ENCODE measurements around the gene CTAG1B. TPM values are rescaled to one million over a fixed set of nuclear protein-coding genes. Genes with fewer than 3 reads are reported as not detected.
"Not testable (repeated sequence)": the region's sequence is repeated elsewhere in the genome, so short reads cannot be mapped to it uniquely, and the experiment has no call there.

Gene CTAG1B
- total RNA-seq, 1 experiment from 2014 or later = not detected

GRCh38 chrX:154594491-154594890 lies 24.6 kb downstream of the CTAG1B start:
- ChIA-PET CTCF (no interaction called here), POLR2A (ENCODE audit: low non-redundant PET) (no interaction called here)
- no peak for DNase-seq (ENCODE audit: low spot score)
- intact Hi-C loops (cut with micrococcal nuclease; ENCODE audit: unreplicated experiment) = no loop called here
- Histone ChIP-seq H3K4me1 (ENCODE audit: insufficient read depth, low read length, poor library complexity, severe bottlenecking) (peaks cover 8% of the 10 kb centered on the region), H3K9me3 (ENCODE audit: low read depth, low read length, poor library complexity, severe bottlenecking) (no peaks in the 10 kb centered on the region), H3K27me3 (replicated peaks; ENCODE audit: insufficient read depth, low read depth, low read length, poor library complexity) (no peaks in the 10 kb centered on the region), H3K27ac (ENCODE audit: low read depth, low read length, poor library complexity, severe bottlenecking) (no peak overlapping the region), H3K4me3 (ENCODE audit: low read depth, low read length, poor library complexity, severe bottlenecking) (no peak overlapping the region), H3K36me3 (ENCODE audit: insufficient read depth, low read length, poor library complexity, severe bottlenecking) (no peaks in the 10 kb centered on the region)
- BruUV-seq (replicated peaks) = no TSS peak
- TF ChIP-seq EZH2 (IDR thresholded peaks at IDR 0.05; ENCODE audit: borderline replicate concordance, low read depth, low read length, poor library complexity, severe bottlenecking) = no peak
- TF ChIP-seq CTCF (conservative IDR thresholded peaks at IDR 0.05; ENCODE audit: low read depth, low read length) = no peak

- no peak for TF ChIP-seq EZH2 (IDR thresholded peaks at IDR 0.05; ENCODE audit: borderline replicate concordance, low read depth, low read length, poor library complexity, severe bottlenecking)
- no peak for TF ChIP-seq CTCF (conservative IDR thresholded peaks at IDR 0.05; ENCODE audit: low read depth, low read length)
- BruUV-seq (replicated peaks) = no TSS peak
- intact Hi-C loops (cut with micrococcal nuclease; ENCODE audit: unreplicated experiment) = no loop called here
- Histone ChIP-seq H3K4me1 (ENCODE audit: insufficient read depth, low read length, poor library complexity, severe bottlenecking) (peaks cover 8% of the 10 kb centered on the region), H3K36me3 (ENCODE audit: insufficient read depth, low read length, poor library complexity, severe bottlenecking) (no peaks in the 10 kb centered on the region), H3K27ac (ENCODE audit: low read depth, low read length, poor library complexity, severe bottlenecking) (no peak overlapping the region), H3K27me3 (replicated peaks; ENCODE audit: insufficient read depth, low read depth, low read length, poor library complexity) (no peaks in the 10 kb centered on the region), H3K9me3 (ENCODE audit: low read depth, low read length, poor library complexity, severe bottlenecking) (no peaks in the 10 kb centered on the region), H3K4me3 (ENCODE audit: low read depth, low read length, poor library complexity, severe bottlenecking) (no peak overlapping the region)
- POLR2A ChIA-PET (ENCODE audit: low non-redundant PET) = no interaction called here
- CTCF ChIA-PET = no interaction called here
- no peak for DNase-seq (ENCODE audit: low spot score)
Observed at GRCh38 chrX:154593201-154593600, 25.9 kb downstream of the CTAG1B start.

GRCh38 chrX:154592505-154592904 lies 26.6 kb downstream of the CTAG1B start:
- H3K36me3 ChIP-seq (ENCODE audit: insufficient read depth, low read length, poor library complexity, severe bottlenecking) = no peaks in the 10 kb centered on the region
- no peak for DNase-seq (ENCODE audit: low spot score)
- intact Hi-C loops (cut with micrococcal nuclease; ENCODE audit: unreplicated experiment) = no loop called here
- no peak overlapping the region for H3K27ac ChIP-seq (ENCODE audit: low read depth, low read length, poor library complexity, severe bottlenecking)
- ChIA-PET CTCF (no interaction called here), POLR2A (ENCODE audit: low non-redundant PET) (no interaction called here)
- no peak overlapping the region for H3K4me3 ChIP-seq (ENCODE audit: low read depth, low read length, poor library complexity, severe bottlenecking)
- no peaks in the 10 kb centered on the region for H3K9me3 ChIP-seq (ENCODE audit: low read depth, low read length, poor library complexity, severe bottlenecking)
- BruUV-seq (replicated peaks) = no TSS peak
- H3K27me3 ChIP-seq (replicated peaks; ENCODE audit: insufficient read depth, low read depth, low read length, poor library complexity) = no peaks in the 10 kb centered on the region
- peaks cover 8% of the 10 kb centered on the region for H3K4me1 ChIP-seq (ENCODE audit: insufficient read depth, low read length, poor library complexity, severe bottlenecking)
- TF ChIP-seq CTCF (conservative IDR thresholded peaks at IDR 0.05; ENCODE audit: low read depth, low read length) = no peak
- no peak for TF ChIP-seq EZH2 (IDR thresholded peaks at IDR 0.05; ENCODE audit: borderline replicate concordance, low read depth, low read length, poor library complexity, severe bottlenecking)

- BruUV-seq (replicated peaks); DNase-seq (ENCODE audit: low spot score); H3K4me1 ChIP-seq (ENCODE audit: insufficient read depth, low read length, poor library complexity, severe bottlenecking); H3K4me3 ChIP-seq (ENCODE audit: low read depth, low read length, poor library complexity, severe bottlenecking); H3K27ac ChIP-seq (ENCODE audit: low read depth, low read length, poor library complexity, severe bottlenecking); H3K36me3 ChIP-seq (ENCODE audit: insufficient read depth, low read length, poor library complexity, severe bottlenecking); H3K9me3 ChIP-seq (ENCODE audit: low read depth, low read length, poor library complexity, severe bottlenecking); H3K27me3 ChIP-seq (replicated peaks; ENCODE audit: insufficient read depth, low read depth, low read length, poor library complexity); CTCF ChIA-PET; POLR2A ChIA-PET (ENCODE audit: low non-redundant PET); intact Hi-C loops (cut with micrococcal nuclease; ENCODE audit: unreplicated experiment): not testable (repeated sequence)
Observed at GRCh38 chrX:154590415-154590814, 28.7 kb downstream of the CTAG1B start.

DNA sequence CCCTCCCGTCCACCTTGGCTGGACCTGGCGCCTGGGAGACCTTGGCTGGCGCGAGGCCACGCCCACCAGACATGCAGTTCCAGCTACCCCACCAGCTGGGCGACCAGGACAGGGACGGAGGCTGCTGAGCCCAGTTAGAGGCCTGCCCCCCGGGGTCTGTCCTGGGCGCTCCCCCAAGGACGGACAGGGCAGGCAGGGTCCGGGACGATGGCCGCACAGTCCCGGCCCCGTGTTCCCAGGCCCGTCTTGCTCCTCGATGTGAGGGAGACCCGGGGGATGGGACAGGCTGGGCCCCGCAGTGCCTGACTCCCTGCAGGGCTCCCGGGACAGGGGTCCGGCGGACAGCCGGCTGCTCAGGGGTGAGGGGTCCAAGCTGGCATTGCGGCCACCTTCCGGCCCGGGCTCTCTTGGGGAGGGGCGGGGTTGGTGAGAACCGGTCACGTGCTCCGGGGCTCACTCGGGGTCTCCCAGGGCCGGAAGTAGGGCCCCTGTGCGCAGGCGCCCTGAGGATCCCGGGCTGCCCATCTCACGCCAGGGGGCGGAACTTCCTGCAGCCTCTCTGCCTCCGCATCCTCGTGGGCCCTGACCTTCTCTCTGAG lies 34.4 kb downstream of the CTAG1B start, which contains the start of gene CTAG1A:
TSS of gene CTAG1A (plus strand) at position 549 of the 599 bp plus-strand sequence. CDS start 74 bp downstream, outside the sequence.
- CTCF ChIA-PET; H3K9me3 ChIP-seq (ENCODE audit: low read depth, low read length, poor library complexity, severe bottlenecking); H3K4me1 ChIP-seq (ENCODE audit: insufficient read depth, low read length, poor library complexity, severe bottlenecking); intact Hi-C loops (cut with micrococcal nuclease; ENCODE audit: unreplicated experiment); H3K27me3 ChIP-seq (replicated peaks; ENCODE audit: insufficient read depth, low read depth, low read length, poor library complexity); DNase-seq (ENCODE audit: low spot score); H3K4me3 ChIP-seq (ENCODE audit: low read depth, low read length, poor library complexity, severe bottlenecking); POLR2A ChIA-PET (ENCODE audit: low non-redundant PET); H3K27ac ChIP-seq (ENCODE audit: low read depth, low read length, poor library complexity, severe bottlenecking); BruUV-seq (replicated peaks); H3K36me3 ChIP-seq (ENCODE audit: insufficient read depth, low read length, poor library complexity, severe bottlenecking): not testable (repeated sequence)

Data from A673 (cell line).